ENCODE results near the gene LZIC. TPM values are rescaled to one million over a fixed set of nuclear protein-coding genes. Genes with fewer than 3 reads are reported as not detected.
A peak's percentile ranks its signal among the peaks of the same experiment; 100 is the strongest.

LZIC gene
- total RNA-seq, 1 experiment from 2014 or later: 35.7 TPM

GRCh38 chr1:9892563-9893528 is 50.3 kb downstream of the LZIC start:
- DNase-seq (ENCODE audit: low read depth, low spot score): peak; percentile 30
- in situ Hi-C loops (cut with HindIII; ENCODE audit: low pct_unique_long_range_greater_than_20kb, low sequenced_read_pairs): no loop called here

- no peak for DNase-seq (ENCODE audit: low read depth, low spot score)
- in situ Hi-C loops (cut with HindIII; ENCODE audit: low pct_unique_long_range_greater_than_20kb, low sequenced_read_pairs): no loop called here
Measured at GRCh38 chr1:9891207-9891606, 52.0 kb downstream of the LZIC start.

GRCh38 chr1:9890224-9890731 is 52.9 kb downstream of the LZIC start:
- in situ Hi-C loops (cut with HindIII; ENCODE audit: low pct_unique_long_range_greater_than_20kb, low sequenced_read_pairs): no loop called here
- peak; percentile 29 for DNase-seq (ENCODE audit: low read depth, low spot score)

- DNase-seq (ENCODE audit: low read depth, low spot score): no peak
- in situ Hi-C loops (cut with HindIII; ENCODE audit: low pct_unique_long_range_greater_than_20kb, low sequenced_read_pairs): no loop called here
Measured at GRCh38 chr1:9889411-9889810, 53.8 kb downstream of the LZIC start.

GRCh38 chr1:9888886-9889285 is 54.3 kb downstream of the LZIC start:
- no peak for DNase-seq (ENCODE audit: low read depth, low spot score)
- in situ Hi-C loops (cut with HindIII; ENCODE audit: low pct_unique_long_range_greater_than_20kb, low sequenced_read_pairs): no loop called here

- in situ Hi-C loops (cut with HindIII; ENCODE audit: low pct_unique_long_range_greater_than_20kb, low sequenced_read_pairs): no loop called here
- DNase-seq (ENCODE audit: low read depth, low spot score): no peak
Measured at GRCh38 chr1:9887070-9887469, 56.1 kb downstream of the LZIC start.

- no peak for DNase-seq (ENCODE audit: low read depth, low spot score)
- in situ Hi-C loops (cut with HindIII; ENCODE audit: low pct_unique_long_range_greater_than_20kb, low sequenced_read_pairs): no loop called here
Measured at GRCh38 chr1:9886092-9886742, 57.0 kb downstream of the LZIC start.

GRCh38 chr1:9884805-9885204 is 58.4 kb downstream of the LZIC start:
- no peak for DNase-seq (ENCODE audit: low read depth, low spot score)
- in situ Hi-C loops (cut with HindIII; ENCODE audit: low pct_unique_long_range_greater_than_20kb, low sequenced_read_pairs): no loop called here

- no peak for DNase-seq (ENCODE audit: low read depth, low spot score)
- in situ Hi-C loops (cut with HindIII; ENCODE audit: low pct_unique_long_range_greater_than_20kb, low sequenced_read_pairs): no loop called here
Measured at GRCh38 chr1:9883585-9884449, 59.4 kb downstream of the LZIC start.

- DNase-seq (ENCODE audit: low read depth, low spot score): no peak
- in situ Hi-C loops (cut with HindIII; ENCODE audit: low pct_unique_long_range_greater_than_20kb, low sequenced_read_pairs): no loop called here
Measured at GRCh38 chr1:9882945-9883303, 60.3 kb downstream of the LZIC start.

- in situ Hi-C loops (cut with HindIII; ENCODE audit: low pct_unique_long_range_greater_than_20kb, low sequenced_read_pairs): no loop called here
- no peak for DNase-seq (ENCODE audit: low read depth, low spot score)
Measured at GRCh38 chr1:9882296-9882944, 60.8 kb downstream of the LZIC start.

GRCh38 chr1:9881838-9882249 is 61.3 kb downstream of the LZIC start:
- DNase-seq (ENCODE audit: low read depth, low spot score): peak; percentile 20
- in situ Hi-C loops (cut with HindIII; ENCODE audit: low pct_unique_long_range_greater_than_20kb, low sequenced_read_pairs): no loop called here

Small RNAs within 50 kb of the gene (small RNA-seq; reads per million reads assigned to genes)
- 0 to 0.05 reads per million in 2 experiments for gene MIR5697

Other genes with a start within 250 kb of the LZIC start
- 38.5 and 44.7 TPM in 2 replicates for gene CLSTN1, start 119.4 kb downstream of the LZIC start, total RNA-seq (2014; rRNA removed; shearing (Covaris generic))
- gene CTNNBIP1, start 33.1 kb downstream of the LZIC start, total RNA-seq (2014; rRNA removed; shearing (Covaris generic)): 27.1 and 38.3 TPM in 2 replicates
- 8.6 and 9.9 TPM in 2 replicates for gene NMNAT1, start 84 bp upstream of the LZIC start, total RNA-seq (2014; rRNA removed; shearing (Covaris generic))
- not detected in 2 replicates for gene RBP7, start 53.8 kb upstream of the LZIC start, total RNA-seq (2014; rRNA removed; shearing (Covaris generic))
- gene UBE4B, start 89.6 kb upstream of the LZIC start, total RNA-seq (2014; rRNA removed; shearing (Covaris generic)): 28.9 and 29.9 TPM in 2 replicates